Measurements from ENCODE around the gene SLC38A7.

DNA sequence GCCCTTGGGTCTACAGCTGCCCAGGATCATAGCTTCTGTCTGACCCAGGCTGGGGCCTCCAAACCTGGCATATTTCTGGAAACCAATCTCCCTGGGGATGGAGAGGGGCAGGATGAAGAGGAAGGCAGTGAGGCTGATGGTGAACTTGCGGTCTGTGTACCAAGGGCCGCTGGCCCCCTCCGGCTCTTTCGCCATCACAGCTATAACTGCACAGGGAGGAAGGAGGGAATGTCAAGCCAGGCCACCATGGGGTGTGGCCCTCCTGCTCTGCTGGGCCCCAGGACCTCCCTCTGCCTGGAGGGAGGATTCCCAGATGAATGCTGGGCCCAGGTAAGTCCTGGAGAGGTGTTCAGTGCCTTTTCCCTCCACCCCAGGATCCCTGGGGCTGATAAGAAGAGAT, 6.3 kb downstream of the SLC38A7 start:
- TF ChIP-seq CTCF (IDR thresholded peaks at IDR 0.05 in 2 of 3, conservative IDR thresholded peaks at IDR 0.05 in 1 of 3; ENCODE audit: borderline replicate concordance in 1 of 3, insufficient read depth in 1 of 3, low read depth in 2 of 3, low read length in 2 of 3) (no peak), SIN3A (IDR thresholded peaks at IDR 0.05; ENCODE audit: low read depth) (no peak), EZH2 (IDR thresholded peaks at IDR 0.05) (no peak), POLR2A (IDR thresholded peaks at IDR 0.05; ENCODE audit: borderline replicate concordance, extremely low read depth, insufficient read depth, insufficient read length) (no peak), JUND (IDR thresholded peaks at IDR 0.05) (no peak)
- TF ChIP-seq, protein P1, sequence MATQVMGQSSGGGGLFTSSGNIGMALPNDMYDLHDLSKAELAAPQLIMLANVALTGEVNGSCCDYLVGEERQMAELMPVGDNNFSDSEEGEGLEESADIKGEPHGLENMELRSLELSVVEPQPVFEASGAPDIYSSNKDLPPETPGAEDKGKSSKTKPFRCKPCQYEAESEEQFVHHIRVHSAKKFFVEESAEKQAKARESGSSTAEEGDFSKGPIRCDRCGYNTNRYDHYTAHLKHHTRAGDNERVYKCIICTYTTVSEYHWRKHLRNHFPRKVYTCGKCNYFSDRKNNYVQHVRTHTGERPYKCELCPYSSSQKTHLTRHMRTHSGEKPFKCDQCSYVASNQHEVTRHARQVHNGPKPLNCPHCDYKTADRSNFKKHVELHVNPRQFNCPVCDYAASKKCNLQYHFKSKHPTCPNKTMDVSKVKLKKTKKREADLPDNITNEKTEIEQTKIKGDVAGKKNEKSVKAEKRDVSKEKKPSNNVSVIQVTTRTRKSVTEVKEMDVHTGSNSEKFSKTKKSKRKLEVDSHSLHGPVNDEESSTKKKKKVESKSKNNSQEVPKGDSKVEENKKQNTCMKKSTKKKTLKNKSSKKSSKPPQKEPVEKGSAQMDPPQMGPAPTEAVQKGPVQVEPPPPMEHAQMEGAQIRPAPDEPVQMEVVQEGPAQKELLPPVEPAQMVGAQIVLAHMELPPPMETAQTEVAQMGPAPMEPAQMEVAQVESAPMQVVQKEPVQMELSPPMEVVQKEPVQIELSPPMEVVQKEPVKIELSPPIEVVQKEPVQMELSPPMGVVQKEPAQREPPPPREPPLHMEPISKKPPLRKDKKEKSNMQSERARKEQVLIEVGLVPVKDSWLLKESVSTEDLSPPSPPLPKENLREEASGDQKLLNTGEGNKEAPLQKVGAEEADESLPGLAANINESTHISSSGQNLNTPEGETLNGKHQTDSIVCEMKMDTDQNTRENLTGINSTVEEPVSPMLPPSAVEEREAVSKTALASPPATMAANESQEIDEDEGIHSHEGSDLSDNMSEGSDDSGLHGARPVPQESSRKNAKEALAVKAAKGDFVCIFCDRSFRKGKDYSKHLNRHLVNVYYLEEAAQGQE (IDR thresholded peaks at IDR 0.05; ENCODE audit: low read depth), result no peak
